Liver (tissue), 3 donors: ENCODE measurements around the gene SETBP1.

Experiments
- ATF3 ChIP-seq: IDR thresholded peaks from 2 replicates; pipeline ENCODE4 v1.6.1; 2016; ENCODE audit warnings: antibody characterized with exemption
- CTCF ChIP-seq: fragments of 150-350 bp; IDR thresholded peaks from 2 replicates; pipeline ENCODE4 v1.5.1; 2017; ENCODE audit warnings: improper control_type of control experiment, low read depth, low read length; ENCODE audit not compliant: missing input control
- EGR1 ChIP-seq, 2 donors: IDR thresholded peaks; 2 replicates each; pipeline ENCODE4 v1.6.1; 2016 to 2018; ENCODE audit warnings: antibody characterized with exemption in 2 of 2, low read depth in 2 of 2
- FOXA1 ChIP-seq: IDR thresholded peaks from 2 replicates; pipeline ENCODE4 v1.6.1; 2016; ENCODE audit warnings: antibody characterized with exemption
- MAX ChIP-seq: IDR thresholded peaks from 2 replicates; pipeline ENCODE4 v1.6.1; 2016; ENCODE audit warnings: antibody characterized with exemption
- RAD21 ChIP-seq, 2 donors: IDR thresholded peaks; 2 replicates each; pipeline ENCODE4 v1.6.1; 2016; ENCODE audit warnings: antibody characterized with exemption in 2 of 2, mild to moderate bottlenecking in 2 of 2
- REST ChIP-seq: IDR thresholded peaks from 2 replicates; pipeline ENCODE4 v1.6.1; 2016; ENCODE audit warnings: antibody characterized with exemption, mild to moderate bottlenecking
- TAF1 ChIP-seq: conservative IDR thresholded peaks from 2 replicates; pipeline ENCODE4 v1.6.1; 2016; ENCODE audit warnings: antibody characterized with exemption, mild to moderate bottlenecking
- YY1 ChIP-seq: IDR thresholded peaks from 2 replicates; pipeline ENCODE4 v1.6.1; 2016; ENCODE audit warnings: antibody characterized with exemption, mild to moderate bottlenecking
- ZBTB33 ChIP-seq: IDR thresholded peaks from 2 replicates; pipeline ENCODE4 v1.6.1; 2016; ENCODE audit warnings: antibody characterized with exemption
- donor health status: healthy.
- donor health status: healthy.

- no peak for TF ChIP-seq TAF1
- TF ChIP-seq CTCF: no peak
- TF ChIP-seq MAX: no peak
- TF ChIP-seq EGR1 (IDR thresholded peaks at IDR 0.05; ENCODE audit: low read depth in 2 of 2): no peak
- no peak for TF ChIP-seq YY1
- TF ChIP-seq FOXA1: no peak
- TF ChIP-seq ATF3: no peak
- no peak for TF ChIP-seq RAD21 (IDR thresholded peaks at IDR 0.05)
- no peak for TF ChIP-seq ZBTB33
- no peak for TF ChIP-seq REST
Measured at GRCh38 chr18:44799382-44799906, 118.8 kb downstream of the SETBP1 start.
